GM19438 (cell line): ENCODE measurements around the gene F5.
"Not testable (repeated sequence)": the region's sequence is repeated elsewhere in the genome, so short reads cannot be mapped to it uniquely, and the experiment has no call there.

ENCODE experiments used
- ATAC-seq: cut with Tn5 transposase; IDR thresholded peaks from one replicate; pipeline ENCODE4 v1.9.1; 2021; ENCODE audit warnings: low read depth; ENCODE audit not compliant: unreplicated experiment

F5 gene

DNA sequence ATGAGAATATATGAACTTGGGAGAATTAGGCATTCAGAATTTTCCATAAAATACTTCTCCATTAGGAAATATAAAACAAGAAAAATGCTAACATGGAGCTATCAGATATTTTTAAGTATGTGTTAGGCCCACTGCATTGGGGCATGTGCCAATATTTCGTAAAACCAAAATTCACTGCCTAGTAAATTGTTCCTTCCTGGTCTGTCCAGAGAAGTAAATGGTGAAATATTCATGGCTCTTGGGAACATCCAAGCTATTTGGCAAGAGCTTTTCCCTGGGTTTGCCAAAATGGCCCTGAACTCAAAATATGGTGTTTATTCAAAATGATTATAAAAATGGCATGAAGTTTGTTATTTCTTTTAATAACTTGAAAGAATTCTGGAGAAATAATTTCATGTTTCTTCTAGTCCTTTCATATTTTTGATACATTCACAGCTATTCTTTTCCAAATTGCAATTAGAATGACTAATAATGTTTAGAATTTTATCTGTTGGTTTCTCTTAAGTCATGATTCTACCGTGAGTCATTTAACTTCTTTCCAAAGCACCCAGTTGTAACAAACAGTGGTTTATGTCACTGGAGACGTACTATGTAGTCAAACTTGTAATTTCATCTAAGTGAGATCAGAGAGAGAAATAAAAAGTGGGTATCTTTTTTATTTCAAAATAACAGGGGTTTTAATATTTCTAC, 74.8 kb downstream of the F5 start:
- ATAC-seq = no peak

DNA sequence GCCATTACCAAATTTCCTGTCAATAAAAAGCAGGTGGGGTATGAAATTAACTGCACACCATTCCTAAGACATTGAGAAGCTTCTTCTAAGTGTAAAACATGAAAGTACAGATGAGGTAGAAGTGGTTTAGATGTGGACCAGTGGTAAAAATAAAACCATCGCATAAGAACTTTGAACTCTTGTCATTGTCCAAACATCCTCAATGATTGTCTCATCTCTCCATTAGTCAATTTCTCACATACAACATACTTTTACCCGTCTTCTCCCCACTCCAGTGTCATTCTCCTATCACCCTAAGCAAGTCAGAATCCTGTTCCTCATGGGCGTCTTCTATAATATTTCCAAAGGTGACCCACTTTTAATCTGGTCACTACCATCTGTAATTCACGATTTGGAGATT, 76.2 kb downstream of the F5 start:
- no peak for ATAC-seq

DNA sequence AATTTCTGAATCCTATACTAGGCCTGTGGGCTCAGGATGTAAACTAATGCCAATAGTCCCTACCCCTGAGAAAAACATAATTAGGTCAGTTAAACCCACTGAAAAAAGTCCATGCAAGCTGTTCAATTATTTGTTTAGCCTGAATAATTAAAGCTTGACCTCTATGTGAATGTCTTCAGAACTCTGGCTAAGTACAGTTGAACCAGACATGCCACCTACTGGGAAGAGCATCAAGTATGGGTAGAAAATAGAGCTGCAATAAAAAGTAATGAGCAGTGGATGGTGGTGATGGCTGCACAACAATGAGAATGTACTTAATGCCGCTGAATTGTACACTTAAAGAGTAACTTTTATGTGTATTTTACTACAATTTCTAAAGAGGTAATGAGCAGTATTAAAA, 76.9 kb downstream of the F5 start:
- no peak for ATAC-seq

DNA sequence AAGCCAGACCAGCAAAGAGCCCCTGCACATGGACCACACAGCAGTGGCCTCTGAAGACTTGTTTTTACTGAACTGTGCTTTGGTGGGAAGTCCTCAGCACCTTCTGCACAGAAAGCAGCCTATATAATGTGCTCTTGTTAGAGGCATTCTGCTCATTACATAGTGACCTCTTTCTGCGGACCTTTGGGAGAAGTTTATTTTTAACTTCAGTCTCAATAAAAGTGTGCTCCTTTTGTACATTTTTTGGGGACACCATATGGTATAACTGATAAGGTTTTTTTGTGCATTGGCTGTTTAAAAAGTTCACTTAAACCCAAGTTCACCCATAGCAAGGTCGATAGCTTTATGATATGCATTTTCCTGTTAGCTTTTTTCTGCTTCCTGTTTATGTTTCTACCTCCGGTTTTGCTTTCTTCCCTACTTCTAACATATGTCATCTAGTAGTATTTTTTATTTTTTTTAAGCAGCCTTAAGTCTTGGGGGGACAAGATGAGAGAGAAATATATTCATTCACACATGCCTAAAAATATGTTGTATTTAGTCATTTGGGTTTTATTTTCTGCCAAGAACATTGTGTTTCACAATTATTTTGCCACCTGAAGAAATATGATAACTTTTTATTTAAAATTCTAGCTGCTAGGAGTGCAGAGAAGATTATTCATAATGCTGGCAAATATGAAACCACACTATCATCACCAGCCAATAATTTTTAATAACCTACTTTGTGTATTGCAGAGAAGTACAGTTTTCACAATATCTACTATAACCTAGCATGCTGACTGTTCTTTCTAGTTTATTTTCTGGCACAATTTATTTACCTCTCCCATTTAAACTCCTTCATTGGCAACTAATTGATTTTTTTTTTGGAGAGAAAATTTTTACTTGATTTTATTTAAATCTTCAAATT, 77.6 kb downstream of the F5 start:
- no peak for ATAC-seq

DNA sequence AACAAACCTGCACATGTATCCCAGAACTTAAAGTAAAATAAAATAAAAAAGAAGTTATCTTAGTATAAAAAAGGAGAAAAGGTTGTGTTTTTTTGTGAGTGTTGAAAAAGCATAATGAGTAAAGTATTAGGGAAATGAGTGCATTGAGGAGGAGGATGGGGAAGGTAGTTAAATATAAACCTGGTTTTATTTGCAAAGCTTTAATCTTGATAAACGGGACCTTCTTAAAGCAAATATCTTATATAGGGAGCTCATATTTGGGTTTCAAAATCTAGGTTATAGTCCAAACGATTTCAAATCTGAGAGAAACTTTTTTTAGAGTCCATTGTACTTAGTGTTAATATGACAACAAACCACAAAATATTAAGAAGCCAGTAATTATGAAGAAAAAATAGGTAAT, 78.9 kb downstream of the F5 start:
- ATAC-seq = no peak

DNA sequence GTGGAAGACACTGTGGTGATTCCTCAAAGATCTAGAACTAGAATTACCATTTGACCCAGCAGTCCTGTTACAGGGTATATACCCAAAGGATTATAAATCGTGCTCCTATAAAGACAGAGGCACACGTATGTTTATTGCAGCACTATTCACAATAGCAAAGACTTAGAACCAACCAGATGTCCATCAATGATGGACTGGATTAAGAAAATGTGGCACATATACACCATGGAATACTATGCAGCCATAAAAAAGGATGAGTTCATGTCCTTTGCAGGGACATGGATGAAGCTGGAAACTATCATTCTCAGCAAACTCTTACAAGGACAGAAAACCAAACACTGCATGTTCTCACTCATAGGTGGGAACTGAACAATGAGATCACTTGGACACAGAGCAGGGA, 82.7 kb downstream of the F5 start:
- ATAC-seq = not testable (repeated sequence)

DNA sequence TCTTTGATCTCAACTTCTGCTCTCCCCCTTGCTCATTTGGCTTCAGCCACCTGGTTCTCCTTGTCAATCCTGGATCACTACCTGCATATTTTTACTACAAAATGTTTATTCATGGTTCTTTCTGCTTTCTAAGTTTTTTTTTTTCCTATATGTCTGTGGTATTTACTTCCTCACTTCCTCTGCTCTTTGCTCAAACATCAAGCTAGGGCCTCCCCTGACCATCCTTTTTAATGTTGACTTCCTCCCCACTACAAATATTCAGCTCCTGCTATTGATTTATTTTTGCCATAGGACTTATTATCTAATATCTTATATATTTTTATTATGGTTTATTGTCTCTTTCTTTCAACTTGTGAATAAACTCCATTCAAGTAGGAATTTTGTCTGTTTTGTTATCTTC, 86.5 kb downstream of the F5 start:
- no peak for ATAC-seq

DNA sequence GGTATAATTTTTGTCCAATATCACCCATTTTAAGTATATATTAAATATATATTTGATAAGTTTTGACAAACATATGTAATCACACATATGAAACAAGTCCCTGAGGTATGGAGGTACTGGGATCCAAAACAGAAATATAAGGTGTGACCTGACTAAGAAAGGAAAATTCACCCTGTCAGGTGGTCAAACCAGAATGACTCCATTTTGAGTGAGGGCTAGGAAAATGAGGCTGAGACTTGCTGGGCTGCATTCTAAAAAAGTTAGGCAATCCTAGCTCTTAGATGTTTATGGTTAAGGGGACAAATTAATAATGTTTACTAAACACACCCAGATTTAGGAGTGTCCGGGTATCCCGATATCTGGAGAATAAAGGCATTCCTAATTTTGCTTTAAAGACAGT, 89.0 kb downstream of the F5 start:
- no peak for ATAC-seq

DNA sequence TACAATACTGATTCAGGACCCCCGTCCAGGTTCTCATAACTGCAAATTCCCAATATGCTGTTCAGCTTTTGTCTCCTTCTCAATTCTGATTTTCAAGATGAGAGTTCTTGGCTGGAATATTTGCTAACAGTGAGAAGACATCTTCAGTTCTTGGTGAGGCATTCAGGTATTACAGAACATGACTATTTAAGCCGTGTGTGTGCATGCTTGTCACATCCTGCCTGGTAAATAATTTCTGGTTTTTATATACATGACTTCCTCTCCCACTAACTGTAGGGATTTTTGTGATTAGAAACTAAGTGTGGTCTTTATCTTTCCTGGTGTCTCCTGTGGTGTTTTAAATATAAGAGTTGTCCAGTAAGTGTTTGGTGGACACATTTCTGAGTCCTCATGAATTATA, 90.4 kb downstream of the F5 start:
- peak; percentile 52 for ATAC-seq

DNA sequence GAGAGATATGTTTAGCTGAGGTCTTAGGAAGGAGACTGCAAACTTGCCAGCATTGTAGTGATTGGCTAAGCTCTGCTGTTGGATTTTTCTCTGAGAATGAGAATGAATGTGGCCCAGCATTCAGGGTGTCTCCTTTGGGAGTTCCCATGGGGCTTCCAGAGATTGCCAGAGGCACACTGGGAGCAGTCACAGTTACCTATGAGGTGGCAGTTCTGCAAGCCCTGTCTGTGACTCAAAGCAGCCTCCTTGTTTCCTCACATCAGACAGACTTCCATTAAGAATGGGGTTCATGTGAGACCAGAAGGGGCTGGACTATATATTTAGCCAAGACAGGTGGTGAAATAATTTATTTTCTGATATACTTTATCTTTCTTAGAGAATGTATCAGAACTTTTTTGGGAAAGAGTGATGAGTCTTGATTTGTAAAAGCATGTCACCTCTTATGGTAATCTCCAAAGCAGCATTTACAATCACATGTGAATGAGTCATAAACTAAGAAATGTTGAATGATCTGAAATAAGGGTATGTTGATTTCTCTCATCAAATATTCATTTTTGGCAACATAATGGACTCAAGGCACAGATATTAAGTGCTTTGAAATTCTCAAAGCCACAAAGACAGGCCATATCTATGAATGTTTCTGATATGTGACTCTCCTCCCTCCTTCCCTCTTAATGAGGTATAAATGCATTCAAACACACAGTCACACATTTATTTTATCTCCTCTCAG, 91.1 kb downstream of the F5 start:
- ATAC-seq = no peak

DNA sequence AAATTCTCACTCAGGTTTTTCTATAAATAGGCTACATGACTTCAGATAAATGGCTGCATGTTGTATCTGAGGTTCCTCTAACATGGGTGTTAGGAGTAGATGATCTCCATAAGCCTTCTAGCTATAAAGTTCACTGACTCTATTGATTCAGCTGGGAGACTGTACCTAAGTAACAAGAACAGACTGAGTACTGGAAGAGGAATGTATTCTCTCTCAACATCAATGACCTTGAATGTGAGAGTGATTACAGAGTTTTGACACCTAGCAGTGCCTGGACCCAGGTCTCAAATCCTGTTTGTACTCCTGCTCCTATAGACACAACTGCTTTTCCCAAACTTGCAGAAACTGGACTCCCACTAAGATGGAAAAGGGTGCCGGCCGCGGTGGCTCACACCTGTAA, 91.9 kb downstream of the F5 start:
- ATAC-seq = no peak

DNA sequence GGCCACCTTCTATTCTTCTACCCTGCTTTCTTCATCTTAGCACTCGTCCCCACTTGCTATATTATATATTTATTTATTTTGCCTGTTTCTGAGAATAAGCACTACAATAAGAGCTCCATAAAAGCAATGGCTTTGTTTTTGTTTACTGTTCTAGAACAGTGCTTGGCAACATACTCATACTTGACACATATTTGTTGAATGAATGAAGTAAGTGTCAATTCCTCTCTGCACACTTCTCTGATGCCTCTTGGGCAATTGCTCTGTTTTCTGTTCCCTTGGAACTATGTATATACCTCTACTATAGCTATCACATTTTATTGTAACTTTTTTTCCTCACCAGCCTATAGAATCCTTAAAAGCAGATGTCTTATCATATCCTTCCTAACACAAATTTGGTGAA, 93.0 kb downstream of the F5 start:
- ATAC-seq = no peak

DNA sequence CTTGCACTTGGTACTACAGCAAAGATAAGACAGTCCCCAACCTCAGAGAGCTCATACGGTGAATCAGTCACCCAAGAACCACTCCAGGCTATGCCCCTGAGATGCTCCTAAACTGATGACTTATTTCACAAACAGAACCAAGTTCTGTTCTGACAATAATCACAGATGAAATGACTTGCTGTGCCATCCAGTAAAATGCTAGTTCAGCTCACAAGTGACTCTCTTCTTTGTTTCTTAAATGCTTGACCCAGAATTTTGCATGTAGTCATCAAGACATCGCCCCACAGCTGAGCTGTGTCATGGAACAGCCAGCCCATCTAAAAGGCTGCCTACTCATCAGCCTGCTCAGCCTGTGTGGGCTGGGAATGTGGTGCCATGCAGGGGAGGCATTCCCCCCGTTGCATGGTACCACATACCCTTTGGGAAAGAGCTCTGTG, 94.4 kb downstream of the F5 start:
- ATAC-seq = no peak

DNA sequence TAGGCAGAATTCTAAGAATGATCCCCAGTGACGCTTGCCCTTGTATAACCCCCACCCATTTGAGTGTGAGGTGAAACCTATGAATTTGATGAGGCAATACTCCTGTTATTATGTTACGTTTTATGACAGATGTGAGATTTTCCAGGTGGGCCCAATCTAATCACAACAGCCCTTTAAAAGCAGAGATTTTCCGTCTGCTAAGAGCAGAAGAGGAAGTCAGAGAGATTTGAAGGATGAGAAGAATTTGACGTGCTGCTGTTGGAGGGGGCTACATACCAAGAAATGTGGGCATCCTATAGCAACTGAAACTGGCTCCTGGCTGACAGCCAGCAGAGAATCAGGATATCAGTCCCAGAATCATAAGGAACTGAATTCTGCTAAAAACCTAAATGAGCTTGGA, 98.1 kb downstream of the F5 start:
- ATAC-seq = no peak

DNA sequence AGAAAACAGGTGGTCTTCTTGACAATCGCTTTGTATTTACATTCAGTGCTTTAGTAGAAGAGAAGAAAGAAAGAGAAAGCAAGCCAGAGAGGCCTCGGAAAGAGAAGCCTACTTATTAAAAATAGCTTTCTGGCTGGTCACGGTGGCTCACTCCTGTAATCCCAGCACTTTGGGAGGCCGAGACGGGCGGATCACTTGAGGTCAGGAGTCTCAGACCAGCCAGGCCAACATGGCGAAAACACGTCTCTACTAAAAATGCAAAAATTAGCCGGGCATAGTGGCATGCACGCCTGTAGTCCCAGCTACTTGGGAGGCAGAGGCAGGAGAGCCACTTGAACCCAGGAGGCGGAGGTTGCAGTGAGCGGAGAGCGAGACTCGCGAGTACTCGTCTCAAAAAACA, 98.7 kb downstream of the F5 start:
- ATAC-seq = no peak

DNA sequence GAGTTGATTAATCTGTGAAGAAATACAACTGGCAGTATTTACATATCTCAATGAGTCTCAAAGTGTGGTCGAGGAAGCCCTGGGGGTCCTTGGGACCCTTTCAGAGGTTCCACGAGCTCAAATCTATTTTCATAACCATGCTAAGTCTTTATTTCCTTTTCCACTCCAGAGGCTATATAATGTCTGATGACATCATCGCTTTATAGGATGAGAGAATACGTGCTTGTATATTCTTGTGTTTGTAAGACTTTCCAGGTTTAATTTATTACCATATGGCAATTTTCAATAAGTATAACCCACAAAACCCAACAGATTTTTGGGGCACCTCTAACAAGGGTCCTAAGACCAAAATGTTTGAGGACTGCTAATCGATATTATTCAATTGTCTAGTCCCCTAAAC, 99.1 kb downstream of the F5 start:
- ATAC-seq = no peak

DNA sequence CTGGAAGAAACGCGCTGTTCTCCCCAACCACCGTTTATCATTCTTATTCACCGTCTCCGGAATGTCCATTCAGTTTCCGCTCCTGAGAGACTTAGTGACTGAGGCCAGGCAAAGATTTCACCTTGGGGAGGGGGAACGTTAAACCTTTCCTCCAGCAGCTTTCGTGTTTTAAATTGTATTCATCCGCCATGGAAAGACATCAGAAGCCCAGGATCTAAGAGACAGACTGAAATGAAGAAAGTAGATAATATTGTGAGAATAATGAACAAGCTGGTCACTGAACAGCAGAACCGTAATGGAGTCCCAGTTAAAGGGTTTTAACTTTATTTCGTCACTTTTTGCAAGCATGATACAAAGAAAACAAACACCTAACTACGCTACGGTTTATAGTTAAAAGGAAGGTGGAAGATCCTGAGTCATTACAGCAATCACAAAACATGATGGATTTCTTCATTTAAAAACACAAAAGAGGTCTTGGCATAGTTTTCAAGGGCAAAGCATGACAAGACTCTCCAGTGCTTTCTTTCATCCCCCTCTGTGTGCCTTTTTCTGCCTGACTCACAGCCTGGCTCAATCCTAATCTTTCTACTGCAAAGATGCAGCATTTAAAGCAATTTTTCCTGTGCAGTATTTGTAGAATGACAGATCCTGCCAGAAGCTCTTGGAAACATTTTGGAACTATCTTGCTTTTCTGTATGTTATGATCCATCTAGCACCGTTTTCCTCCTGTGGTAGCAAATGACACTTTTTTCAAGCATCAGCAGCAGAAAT, 99.8 kb downstream of the F5 start:
- no peak for ATAC-seq

DNA sequence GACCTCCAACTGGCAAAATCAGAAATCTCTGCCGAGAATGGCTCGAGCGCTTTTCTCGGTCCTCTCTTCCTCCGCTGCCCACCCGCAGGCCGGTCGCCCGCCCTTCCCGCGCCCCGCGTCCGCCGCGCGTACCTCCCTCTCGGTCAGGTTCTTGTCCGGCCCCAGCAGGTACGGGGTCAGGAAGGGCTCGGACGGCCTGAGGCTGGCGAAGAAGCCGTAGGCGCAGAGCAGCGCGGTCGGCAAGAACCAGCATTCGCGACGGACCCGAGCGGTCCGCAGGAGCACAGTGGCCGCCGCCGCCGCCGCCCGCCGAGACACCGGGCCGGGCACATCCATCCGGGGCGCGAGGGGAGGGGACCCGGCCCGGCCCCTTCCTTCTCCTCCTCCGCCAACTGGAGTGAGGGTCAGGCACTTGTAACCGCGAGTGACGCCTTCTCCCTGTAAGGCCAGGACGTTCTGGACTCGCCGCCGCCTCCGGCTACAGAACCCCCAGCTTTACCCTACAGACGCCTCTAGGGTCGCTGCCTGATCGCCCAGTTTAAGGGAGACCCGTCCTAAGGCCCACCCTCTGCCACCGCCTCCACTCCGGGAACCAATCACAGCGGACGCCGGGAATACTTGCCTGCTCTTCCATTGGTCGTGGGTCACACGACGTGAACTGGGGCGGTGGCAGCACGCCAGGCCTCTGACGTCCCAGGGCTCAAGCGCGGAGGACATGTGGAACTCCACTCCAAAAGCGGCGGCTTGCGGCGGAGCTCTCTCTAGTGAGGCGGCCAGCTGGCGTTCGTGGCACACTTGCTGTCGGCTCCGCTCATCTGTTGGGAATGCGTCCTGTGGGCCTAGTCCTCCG, 100.6 kb downstream of the F5 start, which contains the start of gene SLC19A2:
SLC19A2 (minus strand) TSS at position 514 of the 850 bp plus-strand sequence; CDS start at position 336, 178 bp downstream.
- ATAC-seq = peak; percentile 99

DNA sequence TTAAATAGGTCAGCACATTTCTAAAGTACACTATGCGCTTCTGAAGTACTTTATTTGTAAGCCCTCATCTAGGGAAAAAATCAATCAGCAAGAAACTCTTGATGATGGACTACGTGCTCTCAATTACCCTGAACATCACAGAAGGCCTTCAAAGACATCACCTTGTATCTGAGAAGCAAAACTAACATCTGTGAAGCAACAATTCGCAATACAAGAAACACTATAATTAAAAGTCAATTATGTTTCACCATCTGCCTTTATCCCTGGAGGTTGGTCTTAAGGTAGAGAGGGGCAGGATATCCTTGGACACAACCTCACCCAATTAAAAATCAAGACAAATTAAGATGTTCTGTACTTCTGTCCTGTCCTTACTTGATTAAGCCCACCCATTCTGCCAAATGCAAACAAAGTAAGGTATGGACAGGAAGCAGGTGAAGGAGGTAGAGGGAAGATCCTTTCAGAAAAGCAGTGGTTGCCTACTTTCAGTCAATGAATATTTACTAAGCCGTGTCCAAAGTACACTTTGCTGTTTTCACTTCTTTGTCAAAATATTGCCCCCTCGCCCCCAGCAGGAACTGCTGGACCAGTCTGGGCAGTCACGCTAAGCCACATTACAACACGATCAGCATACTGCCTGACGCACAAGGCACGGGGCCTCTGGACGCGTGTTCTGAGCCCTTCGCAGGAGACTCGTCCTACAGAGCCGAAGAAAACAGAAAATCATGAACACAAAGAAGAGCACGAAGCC, 101.4 kb downstream of the F5 start:
- ATAC-seq = peak; percentile 20
